OCI-LY7 (cell line): Measurements from ENCODE around the gene ZFR. TPM values are rescaled to one million over a fixed set of nuclear protein-coding genes. Genes with fewer than 3 reads are reported as not detected.

Source experiments
- BruUV-seq: library from RNA; stranded (reverse); fragments of 400-500 nt; replicated peaks from 2 replicates; lab custom pipeline; 2021; lab: Mats Ljungman, UMichigan
- CTCF ChIA-PET: fragments of 300-600 bp; sonication (Branson Sonifier 250); formaldehyde crosslinking; loops from one replicate; lab custom pipeline; 2022; ENCODE audit warnings: antibody characterized with exemption; ENCODE audit not compliant: unreplicated experiment; lab: Charles Lee
- POLR2A ChIA-PET: fragments of 300-600 bp; sonication (Branson Sonifier 250); formaldehyde crosslinking; loops from one replicate; lab custom pipeline; 2022; ENCODE audit warnings: antibody characterized with exemption; lab: Charles Lee
- DNase-seq: peaks from one replicate; pipeline ENCODE4 v3.0.0-alpha.2; 2015; ENCODE audit warnings: low spot score
- H2AFZ ChIP-seq: fragments of 200-600 bp; sonication (generic), shearing (Covaris generic); 2 replicates; pipeline ENCODE4 v1.6.1; 2014; ENCODE audit warnings: mild to moderate bottlenecking, antibody characterized with exemption, low read length, moderate library complexity
- H3K27ac ChIP-seq: fragments of 200-600 bp; sonication (generic); 2 replicates; pipeline ENCODE4 v1.5.1; 2014; ENCODE audit warnings: mixed run types, low read depth, mild to moderate bottlenecking, moderate library complexity, low read length, inconsistent platforms; ENCODE audit not compliant: poor library complexity, severe bottlenecking
- H3K36me3 ChIP-seq: fragments of 200-600 bp; sonication (generic); 2 replicates; pipeline ENCODE4 v1.6.1; 2014; ENCODE audit warnings: mild to moderate bottlenecking, antibody characterized with exemption, low read length, moderate library complexity, mixed read lengths; ENCODE audit not compliant: insufficient read depth
- H3K4me1 ChIP-seq: fragments of 200-600 bp; sonication (generic); 2 replicates; pipeline ENCODE4 v1.5.1; 2014; ENCODE audit warnings: mild to moderate bottlenecking, low read length; ENCODE audit not compliant: insufficient read depth, poor library complexity, severe bottlenecking
- H3K4me2 ChIP-seq: fragments of 200-600 bp; sonication (generic); 2 replicates; pipeline ENCODE4 v1.6.1; 2014; ENCODE audit warnings: mild to moderate bottlenecking, low read length
- H3K4me3 ChIP-seq: fragments of 200-600 bp; sonication (generic); 2 replicates; pipeline ENCODE4 v1.5.1; 2014; ENCODE audit warnings: mild to moderate bottlenecking, low read depth, low read length; ENCODE audit not compliant: poor library complexity, severe bottlenecking
- H3K79me2 ChIP-seq: fragments of 200-600 bp; sonication (generic); 2 replicates; pipeline ENCODE4 v1.6.1; 2016; ENCODE audit warnings: low read depth, mild to moderate bottlenecking, low read length, moderate library complexity, mixed read lengths; ENCODE audit not compliant: insufficient read depth
- H3K9me2 ChIP-seq: fragments of 200-600 bp; sonication (generic); 2 replicates; pipeline ENCODE4 v1.6.1; 2016; ENCODE audit warnings: mild to moderate bottlenecking, low read length, mixed read lengths; ENCODE audit not compliant: insufficient read depth
- H3K9me3 ChIP-seq: fragments of 200-600 bp; sonication (generic); 2 replicates; pipeline ENCODE4 v1.6.1; 2014; ENCODE audit warnings: mild to moderate bottlenecking, mixed run types, low read length, mixed read lengths
- H4K20me1 ChIP-seq: fragments of 200-600 bp; sonication (generic); 2 replicates; pipeline ENCODE4 v1.6.1; 2014; ENCODE audit warnings: mild to moderate bottlenecking, antibody characterized with exemption, low read length, moderate library complexity, mixed read lengths; ENCODE audit not compliant: insufficient read depth
- EZH2phosphoT487 ChIP-seq: fragments of 200-600 bp; sonication (generic); IDR thresholded peaks from 2 replicates; pipeline ENCODE4 v1.6.1; 2018; ENCODE audit warnings: low read depth, borderline replicate concordance, mild to moderate bottlenecking, mixed run types, antibody characterized with exemption, low read length, moderate library complexity, mixed read lengths
- intact Hi-C: fragments of 100-400 bp; cut with micrococcal nuclease; formaldehyde crosslinking; loops from one replicate; pipeline ENCODE4 v1.10.0; 2022; ENCODE audit not compliant: unreplicated experiment
- total RNA-seq, 2 experiments: library from RNA; depleted of rRNA in 1 of 2; stranded (reverse); fragments of >200 nt in 1 of 2; shearing (Covaris generic) in 1 of 2; gene quantifications; 2 replicates each; pipeline ENCODE4 v1.2.3, GENCODE V29; 2014 to 2022
- TF ChIP-seq, protein P1 (sequence below): fragments of 200-600 bp; sonication (generic); conservative IDR thresholded peaks from 2 replicates; pipeline ENCODE4 v1.5.1; 2014; ENCODE audit warnings: mild to moderate bottlenecking, antibody characterized with exemption, low read length, moderate library complexity, mixed read lengths

Gene ZFR
- total RNA-seq, 2 experiments from 2014 or later, result 54.8 to 63.4 TPM

DNA sequence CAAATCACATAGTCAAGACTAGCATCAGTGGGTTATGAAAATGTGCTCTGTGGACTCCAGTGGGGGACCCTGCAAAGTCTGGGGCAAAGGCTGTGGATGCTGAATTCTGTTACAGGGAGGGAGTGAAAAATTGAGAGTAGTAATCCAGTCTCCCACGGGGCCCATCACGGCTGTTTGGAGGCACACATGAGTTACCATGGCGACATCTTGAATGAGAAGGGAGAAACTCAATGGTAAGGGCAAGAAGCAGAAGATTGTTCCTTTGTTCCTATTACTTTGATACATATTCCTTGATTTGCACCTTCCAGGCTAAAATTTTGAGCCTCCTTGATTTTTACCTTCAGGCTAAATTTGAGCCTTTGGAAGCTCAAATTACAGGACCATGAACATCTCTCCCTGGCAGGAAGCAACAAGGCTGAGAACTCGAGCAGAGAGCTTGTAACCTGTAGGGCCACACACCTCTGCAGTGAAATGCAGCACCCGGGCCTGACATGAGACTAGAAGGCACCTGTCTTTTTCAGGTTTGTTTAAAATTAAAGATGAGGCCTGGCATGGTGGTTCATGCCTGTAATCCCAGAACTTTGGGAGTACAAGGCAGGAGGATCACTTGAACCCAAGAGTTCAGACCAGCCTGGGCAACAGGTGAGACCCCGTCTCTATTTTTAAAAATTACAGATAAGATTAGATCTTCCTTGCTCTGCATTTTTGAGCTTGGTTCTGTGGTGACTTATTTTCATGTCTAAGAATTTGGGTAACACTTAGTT lies 31.0 kb upstream of the ZFR start:
- Histone ChIP-seq H3K79me2 (no peaks in the 10 kb centered on the region), H3K4me3 (no peak overlapping the region), H3K9me2 (no peaks in the 10 kb centered on the region), H3K4me1 (no peaks in the 10 kb centered on the region), H3K36me3 (no peaks in the 10 kb centered on the region), H3K27ac (no peak overlapping the region), H3K9me3 (no peaks in the 10 kb centered on the region), H3K4me2 (no peak overlapping the region), H2AFZ (no peak overlapping the region), H4K20me1 (no peaks in the 10 kb centered on the region)
- POLR2A ChIA-PET, result interaction anchor here (0.7 to 1.0 kb wide), 2 partner anchors 18 to 1532 kb away, joined by 3 to 4 read pairs; partner anchors contain the start of gene AMACR
- no TSS peak for BruUV-seq
- CTCF ChIA-PET, result no interaction called here
- intact Hi-C loops, result no loop called here
- no peak for DNase-seq
- TF ChIP-seq EZH2phosphoT487, result no peak
- TF ChIP-seq, protein P1, sequence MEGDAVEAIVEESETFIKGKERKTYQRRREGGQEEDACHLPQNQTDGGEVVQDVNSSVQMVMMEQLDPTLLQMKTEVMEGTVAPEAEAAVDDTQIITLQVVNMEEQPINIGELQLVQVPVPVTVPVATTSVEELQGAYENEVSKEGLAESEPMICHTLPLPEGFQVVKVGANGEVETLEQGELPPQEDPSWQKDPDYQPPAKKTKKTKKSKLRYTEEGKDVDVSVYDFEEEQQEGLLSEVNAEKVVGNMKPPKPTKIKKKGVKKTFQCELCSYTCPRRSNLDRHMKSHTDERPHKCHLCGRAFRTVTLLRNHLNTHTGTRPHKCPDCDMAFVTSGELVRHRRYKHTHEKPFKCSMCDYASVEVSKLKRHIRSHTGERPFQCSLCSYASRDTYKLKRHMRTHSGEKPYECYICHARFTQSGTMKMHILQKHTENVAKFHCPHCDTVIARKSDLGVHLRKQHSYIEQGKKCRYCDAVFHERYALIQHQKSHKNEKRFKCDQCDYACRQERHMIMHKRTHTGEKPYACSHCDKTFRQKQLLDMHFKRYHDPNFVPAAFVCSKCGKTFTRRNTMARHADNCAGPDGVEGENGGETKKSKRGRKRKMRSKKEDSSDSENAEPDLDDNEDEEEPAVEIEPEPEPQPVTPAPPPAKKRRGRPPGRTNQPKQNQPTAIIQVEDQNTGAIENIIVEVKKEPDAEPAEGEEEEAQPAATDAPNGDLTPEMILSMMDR, result no peak

DNA sequence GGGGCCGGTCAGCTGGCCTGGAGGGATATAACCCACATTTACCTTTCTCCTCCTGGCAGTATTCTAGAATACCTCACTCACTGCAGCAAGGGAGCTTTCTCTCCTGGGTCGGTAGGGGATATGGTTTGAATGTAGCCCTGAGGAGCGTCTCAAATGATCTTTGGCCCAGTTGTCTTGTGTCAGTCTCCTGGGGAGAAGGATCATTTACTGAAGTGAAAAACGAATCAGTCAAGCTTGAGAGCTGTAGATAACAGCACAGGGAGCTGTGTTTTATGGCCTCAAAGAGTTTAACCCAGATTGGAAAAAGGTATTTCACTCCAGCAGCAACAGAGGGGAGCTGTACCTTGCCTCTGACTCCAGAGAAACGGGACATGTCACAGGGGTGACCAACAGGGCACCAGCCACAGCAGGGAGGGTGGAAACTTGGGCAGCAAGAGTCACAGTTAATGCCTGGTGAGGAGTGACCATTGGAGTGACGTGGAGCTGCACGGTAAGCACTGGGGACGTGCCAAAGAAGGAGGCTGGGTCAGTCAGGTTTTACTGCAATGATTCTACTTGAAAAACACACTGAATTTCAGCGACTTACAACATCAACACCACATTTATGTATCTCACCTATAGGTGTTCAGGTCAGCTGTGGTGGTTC lies 29.8 kb upstream of the ZFR start:
- H3K4me1 ChIP-seq, result no peaks in the 10 kb centered on the region
- H2AFZ ChIP-seq, result no peak overlapping the region
- no TSS peak for BruUV-seq
- H3K4me3 ChIP-seq, result no peak overlapping the region
- H3K9me2 ChIP-seq, result no peaks in the 10 kb centered on the region
- no peak overlapping the region for H3K27ac ChIP-seq
- POLR2A ChIA-PET, result interaction anchor here (0.6 to 0.9 kb wide), 3 partner anchors 9 to 1533 kb away, joined by 3 to 4 read pairs (median 4); partner anchors contain the start of gene AMACR
- DNase-seq, result no peak
- no peak overlapping the region for H3K4me2 ChIP-seq
- no peaks in the 10 kb centered on the region for H4K20me1 ChIP-seq
- no peaks in the 10 kb centered on the region for H3K79me2 ChIP-seq
- no peaks in the 10 kb centered on the region for H3K9me3 ChIP-seq
- intact Hi-C loops, result no loop called here
- no peaks in the 10 kb centered on the region for H3K36me3 ChIP-seq
- no peak for TF ChIP-seq EZH2phosphoT487
- TF ChIP-seq, protein P1, result no peak
- CTCF ChIA-PET, result interaction anchor here (0.6 kb wide), 1 partner anchor 93 kb away, joined by 3 read pairs; no protein-coding TSS in a partner anchor
